Measurements from ENCODE around the gene GRIA4. TPM values are rescaled to one million over a fixed set of nuclear protein-coding genes. Genes with fewer than 3 reads are reported as not detected.

GRIA4 gene
- total and polyA plus RNA-seq, 5 donors, result 0.05 to 0.17 TPM; not detected in 3

DNA sequence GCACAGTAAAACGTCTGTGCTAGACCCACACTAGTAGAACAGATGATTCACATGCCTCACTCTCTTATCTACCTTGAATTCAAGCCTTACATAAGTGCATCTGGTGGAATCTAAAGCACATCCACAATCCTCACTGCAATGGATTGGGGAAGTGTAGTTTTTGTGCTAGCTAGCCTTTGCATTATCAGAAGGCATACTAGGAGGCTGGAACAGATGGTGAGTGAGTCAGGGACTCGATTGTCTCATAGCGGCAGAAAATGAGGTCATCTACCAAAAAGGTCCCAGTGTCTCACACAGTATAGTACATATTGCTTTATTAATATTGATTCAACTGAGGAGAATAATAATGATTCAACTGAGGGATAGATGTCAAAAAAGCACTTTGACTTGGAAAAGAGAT is 402.9 kb downstream of the GRIA4 start:
- H3K27ac ChIP-seq (ENCODE audit: low read length), result peak overlapping the region; percentile 46
- H3K9me3 ChIP-seq (ENCODE audit: control insufficient read depth, low read length), result no peaks in the 10 kb centered on the region
- ATAC-seq (peak; percentile 60 to 83), DNase-seq (no peak)
- H3K4me3 ChIP-seq (ENCODE audit: low read length), result no peak overlapping the region
- intact Hi-C loops (cut with DNase I), result no loop called here
- WGBS, result 42% methylated on average over 3 of the region's 3 CpGs
- H3K27me3 ChIP-seq (ENCODE audit: control insufficient read depth, insufficient read depth), result no peaks in the 10 kb centered on the region
- peaks cover 3% of the 10 kb centered on the region for H3K4me1 ChIP-seq (ENCODE audit: control insufficient read depth, insufficient read depth, low read length)

DNA sequence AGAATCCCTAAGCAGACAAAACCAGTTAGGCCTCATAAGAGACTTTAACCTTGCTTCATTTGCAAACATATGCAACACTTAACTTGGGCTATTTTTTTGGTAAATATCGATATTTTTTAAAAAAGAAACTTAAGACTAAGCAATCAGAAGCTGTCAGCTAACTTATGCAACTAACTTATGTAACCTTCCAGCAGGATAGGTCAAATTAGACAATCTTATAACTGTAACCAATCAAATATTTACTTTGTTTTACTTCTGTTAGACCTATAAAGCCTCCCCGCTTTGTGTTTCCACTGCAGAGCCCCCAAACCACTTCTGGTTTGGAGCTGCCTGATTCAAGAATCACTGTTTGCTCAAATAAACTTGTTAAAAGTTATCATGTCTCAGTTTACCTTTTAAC is 404.2 kb downstream of the GRIA4 start:
- no peak for ATAC-seq
- WGBS, result 99% methylated on average over 2 of the region's 2 CpGs
- H3K9me3 ChIP-seq (ENCODE audit: control insufficient read depth, low read length), result no peaks in the 10 kb centered on the region
- H3K27ac ChIP-seq (ENCODE audit: low read length), result no peak overlapping the region
- peaks cover 3% of the 10 kb centered on the region for H3K4me1 ChIP-seq (ENCODE audit: control insufficient read depth, insufficient read depth, low read length)
- H3K27me3 ChIP-seq (ENCODE audit: control insufficient read depth, insufficient read depth), result no peaks in the 10 kb centered on the region
- intact Hi-C loops (cut with DNase I), result no loop called here
- DNase-seq, result no peak
- no peak overlapping the region for H3K4me3 ChIP-seq (ENCODE audit: low read length)

DNA sequence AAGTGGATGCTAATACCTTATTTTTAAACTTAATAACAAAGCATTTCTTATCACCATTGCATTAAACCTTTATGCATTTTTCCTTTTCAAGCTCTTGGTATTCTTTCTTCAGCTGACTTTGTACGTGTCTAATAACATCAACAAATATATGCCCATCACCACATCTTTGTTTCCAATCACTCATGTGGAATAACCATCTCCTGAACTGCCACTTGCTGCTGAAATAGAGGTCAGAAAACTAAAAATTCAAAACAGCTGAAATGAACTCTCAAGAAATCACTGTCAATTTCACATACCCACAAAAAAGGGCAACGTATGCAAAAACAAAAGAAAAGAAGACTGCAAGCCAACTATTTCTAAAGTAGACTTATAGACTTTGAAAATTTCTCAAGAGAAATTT is 404.7 kb downstream of the GRIA4 start:
- no peak overlapping the region for H3K4me3 ChIP-seq (ENCODE audit: low read length)
- no peaks in the 10 kb centered on the region for H3K27me3 ChIP-seq (ENCODE audit: control insufficient read depth, insufficient read depth)
- H3K9me3 ChIP-seq (ENCODE audit: control insufficient read depth, low read length), result no peaks in the 10 kb centered on the region
- H3K4me1 ChIP-seq (ENCODE audit: control insufficient read depth, insufficient read depth, low read length), result peaks cover 3% of the 10 kb centered on the region
- intact Hi-C loops (cut with DNase I), result no loop called here
- 85% methylated on average over 2 of the region's 2 CpGs for WGBS
- ATAC-seq, result no peak
- no peak for DNase-seq
- H3K27ac ChIP-seq (ENCODE audit: low read length), result no peak overlapping the region

DNA sequence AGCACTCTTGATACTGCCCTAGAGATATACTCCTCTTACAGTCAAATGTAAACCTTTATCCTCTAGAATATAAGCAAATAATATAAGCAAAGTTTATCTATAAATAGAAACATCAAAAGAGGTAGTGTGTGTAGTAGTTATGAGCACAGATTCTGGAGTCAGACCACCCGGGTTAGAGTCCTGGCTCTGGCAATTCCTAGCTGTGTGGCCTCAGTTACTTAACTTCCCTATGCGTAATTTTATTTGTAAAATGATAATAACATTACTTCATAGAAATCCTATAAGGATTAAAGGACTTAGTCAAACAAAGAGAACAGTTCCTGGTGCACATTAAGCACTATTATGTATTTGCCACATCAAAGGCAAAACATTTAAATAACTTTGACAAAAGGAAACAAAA is 405.2 kb downstream of the GRIA4 start:
- Histone ChIP-seq H3K9me3 (ENCODE audit: control insufficient read depth, low read length) (no peaks in the 10 kb centered on the region), H3K27ac (ENCODE audit: low read length) (no peak overlapping the region), H3K4me1 (ENCODE audit: control insufficient read depth, insufficient read depth, low read length) (peaks cover 3% of the 10 kb centered on the region), H3K27me3 (ENCODE audit: control insufficient read depth, insufficient read depth) (no peaks in the 10 kb centered on the region), H3K4me3 (ENCODE audit: low read length) (no peak overlapping the region)
- DNase-seq (no peak), ATAC-seq (no peak)
- intact Hi-C loops (cut with DNase I), result no loop called here
- 94% methylated on average over 2 of the region's 2 CpGs for WGBS

DNA sequence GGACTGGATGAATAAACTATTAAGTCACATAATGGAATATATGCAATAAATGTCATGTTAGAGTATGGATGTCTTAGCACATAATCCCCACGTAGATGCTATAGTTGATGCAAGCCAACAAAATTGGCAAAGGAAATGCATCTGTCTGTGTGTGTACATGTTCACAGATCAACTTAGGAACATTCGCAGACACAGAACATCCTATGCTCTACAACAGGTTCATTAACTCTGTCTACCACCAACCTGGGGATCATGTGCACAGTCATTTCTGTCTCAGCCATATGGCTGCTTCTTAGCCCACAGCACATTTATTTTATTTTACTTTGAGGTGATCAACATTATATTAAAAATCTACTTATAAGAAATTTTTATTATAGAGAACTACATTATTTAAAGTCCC is 407.2 kb downstream of the GRIA4 start:
- intact Hi-C loops (cut with DNase I), result no loop called here
- WGBS, result 84% methylated on average over 2 of the region's 2 CpGs
- no peak overlapping the region for H3K4me3 ChIP-seq (ENCODE audit: low read length)
- peaks cover 3% of the 10 kb centered on the region for H3K4me1 ChIP-seq (ENCODE audit: control insufficient read depth, insufficient read depth, low read length)
- ATAC-seq, result no peak
- DNase-seq, result no peak
- no peaks in the 10 kb centered on the region for H3K9me3 ChIP-seq (ENCODE audit: control insufficient read depth, low read length)
- H3K27ac ChIP-seq (ENCODE audit: low read length), result no peak overlapping the region
- H3K27me3 ChIP-seq (ENCODE audit: control insufficient read depth, insufficient read depth), result no peaks in the 10 kb centered on the region

DNA sequence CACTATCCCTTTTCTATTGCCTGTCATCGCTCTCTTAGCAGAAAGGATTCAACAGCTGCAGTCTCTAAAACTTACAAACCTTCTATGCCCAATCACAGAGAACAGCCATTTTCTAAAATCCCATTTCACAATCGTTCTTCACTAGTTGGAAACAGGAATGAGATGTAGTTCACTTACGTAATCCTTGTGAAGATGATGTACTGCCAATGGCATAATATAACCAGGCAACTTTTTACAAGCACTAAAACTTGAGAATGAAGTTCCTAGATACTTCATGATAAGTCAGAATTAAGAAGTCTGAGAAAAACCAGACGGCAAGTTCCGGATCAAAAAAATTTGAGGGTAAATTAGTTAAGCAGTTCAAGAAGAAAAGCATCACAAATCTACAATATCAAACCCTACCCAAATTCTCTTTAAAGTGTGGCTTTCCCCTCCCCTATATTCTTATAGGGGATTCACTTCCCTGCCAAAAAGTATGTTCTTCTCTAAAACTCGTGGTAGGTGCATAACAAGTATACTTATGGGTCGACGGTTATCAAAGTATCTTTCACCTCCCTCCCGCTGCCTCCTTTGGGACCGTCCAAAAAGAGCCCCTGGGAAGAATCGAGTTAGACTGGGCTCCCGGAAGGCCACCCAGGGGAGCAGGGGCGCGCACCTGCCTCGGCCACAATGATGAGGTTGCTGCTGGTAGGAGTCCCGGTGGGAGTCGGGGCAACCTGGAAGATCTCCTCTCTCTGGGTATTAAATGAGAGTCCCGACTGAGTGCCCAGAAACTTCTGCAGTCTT is 411.5 kb downstream of the GRIA4 start:
- Histone ChIP-seq H3K27me3 (ENCODE audit: control insufficient read depth, insufficient read depth) (no peaks in the 10 kb centered on the region), H3K4me3 (ENCODE audit: low read length) (peak overlapping the region; percentile 88), H3K4me1 (ENCODE audit: control insufficient read depth, insufficient read depth, low read length) (no peaks in the 10 kb centered on the region), H3K27ac (ENCODE audit: low read length) (peak overlapping the region; percentile 68), H3K9me3 (ENCODE audit: control insufficient read depth, low read length) (no peaks in the 10 kb centered on the region)
- DNase-seq (no peak), ATAC-seq (peak in 1 of 2 donors; percentile 4)
- 15% methylated on average over 18 of the region's 18 CpGs for WGBS
- intact Hi-C loops (cut with DNase I), result loop anchor here in 1 of 4 donors (5.0 kb wide), 1 partner anchor 56 kb away; the partner anchor contains the start of genes AASDHPPT and KBTBD3

DNA sequence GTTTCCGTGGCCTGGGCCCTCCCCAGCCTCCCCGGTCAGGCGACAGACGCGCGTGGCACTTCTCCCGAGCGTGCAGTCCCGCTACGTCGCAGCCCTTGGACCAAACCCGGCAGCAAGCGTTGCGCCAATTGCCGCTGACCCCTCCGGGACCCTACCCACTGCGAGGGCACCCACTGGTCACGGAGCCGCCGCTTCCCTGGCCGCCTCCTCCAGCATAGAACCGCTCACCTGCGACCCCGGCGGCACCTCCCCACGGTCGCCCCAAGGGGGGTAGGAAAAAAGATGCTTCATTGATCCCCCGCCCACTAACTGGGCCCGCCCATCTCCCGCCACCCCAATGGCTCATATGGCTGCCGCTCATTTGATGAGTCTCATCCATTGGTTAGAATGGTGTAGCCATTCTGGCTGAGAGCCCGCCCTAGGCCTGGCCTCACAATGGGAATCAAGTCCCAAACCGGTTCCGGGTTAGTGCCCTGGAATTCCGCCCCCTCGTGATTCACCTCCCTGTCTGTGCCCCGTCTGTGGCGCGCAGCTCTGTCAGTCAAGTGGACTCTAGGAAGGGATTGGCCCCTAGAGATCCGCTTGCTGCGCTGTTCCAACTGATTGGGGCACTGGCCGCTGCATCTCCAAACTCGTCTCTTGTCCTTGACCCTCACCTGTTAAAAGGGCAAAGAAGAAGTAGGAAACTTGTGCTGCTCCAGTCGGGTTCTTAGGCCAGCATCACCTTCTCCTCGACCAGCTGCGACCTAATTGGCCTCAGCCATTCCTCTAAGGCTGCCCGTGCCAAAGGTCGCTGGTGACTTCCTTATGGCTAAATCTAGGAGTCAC is 412.3 kb downstream of the GRIA4 start, which contains the start of gene MSANTD4:
MSANTD4 (minus strand) TSS at position 274 of the 828 bp plus-strand sequence. CDS start 11,323 bp downstream, outside the sequence.
- no peaks in the 10 kb centered on the region for H3K9me3 ChIP-seq (ENCODE audit: control insufficient read depth, low read length)
- no peaks in the 10 kb centered on the region for H3K4me1 ChIP-seq (ENCODE audit: control insufficient read depth, insufficient read depth, low read length)
- H3K4me3 ChIP-seq (ENCODE audit: low read length), result peak within 1 kb of the TSS; percentile 88
- H3K27ac ChIP-seq (ENCODE audit: low read length), result peak within 1 kb of the TSS; percentile 86
- ATAC-seq (peak; percentile 100), DNase-seq (peak; percentile 99 to 100 (median 100))
- no peaks in the 10 kb centered on the region for H3K27me3 ChIP-seq (ENCODE audit: control insufficient read depth, insufficient read depth)
- intact Hi-C loops (cut with DNase I), result loop anchor here in 2 of 4 donors (2.0 to 5.0 kb wide), 2 partner anchors 55 kb away; partner anchors contain the start of genes AASDHPPT (in 2 of the 2) and KBTBD3 (in 2 of the 2)
- 1% methylated on average over 48 of the region's 48 CpGs for WGBS

DNA sequence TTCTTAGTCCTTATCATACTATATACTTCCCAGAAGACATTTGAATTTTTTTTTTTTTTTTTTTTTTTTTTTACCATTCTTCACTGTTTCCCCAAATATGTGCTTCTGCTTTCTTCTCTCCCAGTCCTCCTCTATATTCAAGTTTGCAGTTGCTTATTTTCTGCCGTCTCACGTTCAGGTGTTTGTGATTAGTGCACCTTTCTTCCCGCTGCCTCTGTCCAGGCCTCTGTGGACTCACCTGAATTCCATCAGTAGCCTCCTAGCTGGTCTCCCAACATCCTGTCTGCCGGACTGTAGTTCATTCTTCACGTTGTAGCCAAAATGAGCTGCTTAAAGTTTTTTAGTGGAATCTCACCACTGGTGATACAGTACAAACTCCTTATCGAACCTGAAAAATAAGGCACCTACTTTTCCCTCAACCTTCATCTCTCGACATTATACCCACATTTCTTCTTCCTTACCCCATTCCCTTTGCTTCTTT is 413.0 kb downstream of the GRIA4 start:
- Histone ChIP-seq H3K9me3 (ENCODE audit: control insufficient read depth, low read length) (no peaks in the 10 kb centered on the region), H3K4me1 (ENCODE audit: control insufficient read depth, insufficient read depth, low read length) (no peaks in the 10 kb centered on the region), H3K4me3 (ENCODE audit: low read length) (peak overlapping the region; percentile 44), H3K27me3 (ENCODE audit: control insufficient read depth, insufficient read depth) (no peaks in the 10 kb centered on the region), H3K27ac (ENCODE audit: low read length) (peak overlapping the region; percentile 86)
- ATAC-seq (no peak), DNase-seq (no peak)
- intact Hi-C loops (cut with DNase I), result loop anchor here in 2 of 4 donors (2.0 to 5.0 kb wide), 2 partner anchors 54 kb away; partner anchors contain the start of genes AASDHPPT (in 2 of the 2) and KBTBD3 (in 2 of the 2)
- 93% methylated on average over 7 of the region's 7 CpGs for WGBS

DNA sequence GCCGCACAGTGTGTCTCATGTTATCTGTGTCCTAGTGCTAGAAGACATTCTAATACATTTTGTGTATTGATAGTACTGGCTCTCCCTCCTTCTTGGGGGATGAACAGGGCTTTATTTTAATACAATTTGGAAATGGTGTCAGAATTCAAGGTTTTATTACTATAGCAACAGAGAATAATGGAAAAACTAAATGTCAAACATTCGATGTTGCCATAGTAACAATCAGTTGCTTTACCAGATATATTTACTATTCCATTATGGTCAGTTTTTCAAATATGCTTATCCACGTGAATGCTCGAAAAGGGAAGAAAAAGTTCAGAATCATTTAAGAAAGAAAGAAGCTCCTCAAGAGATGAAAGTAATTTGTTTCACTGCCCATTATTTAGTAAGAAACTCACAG is 420.7 kb downstream of the GRIA4 start:
- Histone ChIP-seq H3K4me1 (ENCODE audit: control insufficient read depth, insufficient read depth, low read length) (no peaks in the 10 kb centered on the region), H3K9me3 (ENCODE audit: control insufficient read depth, low read length) (no peaks in the 10 kb centered on the region), H3K27ac (ENCODE audit: low read length) (no peak overlapping the region), H3K27me3 (ENCODE audit: control insufficient read depth, insufficient read depth) (no peaks in the 10 kb centered on the region), H3K4me3 (ENCODE audit: low read length) (no peak overlapping the region)
- WGBS, result 59% methylated on average over 4 of the region's 4 CpGs
- ATAC-seq, result no peak
- DNase-seq, result no peak
- intact Hi-C loops (cut with DNase I), result no loop called here

DNA sequence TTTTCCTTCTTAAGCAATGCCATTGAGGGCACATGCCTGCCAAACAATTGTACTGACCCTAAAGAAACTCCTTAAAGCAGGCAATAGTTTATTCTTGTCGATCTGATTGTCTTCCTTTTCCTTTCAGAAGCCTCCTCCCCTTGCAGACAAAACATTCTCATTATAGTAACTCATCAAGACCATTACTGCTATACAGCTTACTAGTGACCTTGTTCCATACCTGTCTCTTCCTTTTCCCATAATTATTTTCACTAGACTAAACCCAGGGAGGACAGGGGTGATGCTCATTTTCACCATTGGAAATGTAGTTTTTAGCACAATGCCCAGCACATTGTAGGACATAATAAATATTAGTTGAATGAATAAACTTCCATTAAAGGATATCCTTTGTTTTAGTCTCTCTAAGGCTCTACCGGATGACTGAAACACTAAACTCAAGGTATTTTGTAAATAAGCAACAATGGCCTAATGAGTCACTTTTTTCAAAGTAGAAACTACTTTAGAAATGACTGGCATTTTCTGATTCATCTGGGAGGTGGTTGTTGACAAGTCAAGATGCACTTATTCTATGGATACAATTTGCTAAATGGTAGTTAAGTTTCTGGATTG is 421.4 kb downstream of the GRIA4 start:
- no peak for ATAC-seq
- Histone ChIP-seq H3K27me3 (ENCODE audit: control insufficient read depth, insufficient read depth) (no peaks in the 10 kb centered on the region), H3K4me1 (ENCODE audit: control insufficient read depth, insufficient read depth, low read length) (no peaks in the 10 kb centered on the region), H3K4me3 (ENCODE audit: low read length) (no peak overlapping the region), H3K9me3 (ENCODE audit: control insufficient read depth, low read length) (no peaks in the 10 kb centered on the region), H3K27ac (ENCODE audit: low read length) (no peak overlapping the region)
- DNase-seq, result no peak
- intact Hi-C loops (cut with DNase I), result no loop called here
- 51% methylated on average over 2 of the region's 2 CpGs for WGBS
